ENCODE results near the gene ADAMTSL3. TPM values are rescaled to one million over a fixed set of nuclear protein-coding genes. Genes with fewer than 3 reads are reported as not detected.

ADAMTSL3 gene
- total RNA-seq, 1 experiment from 2014 or later, result 1.8 TPM

DNA sequence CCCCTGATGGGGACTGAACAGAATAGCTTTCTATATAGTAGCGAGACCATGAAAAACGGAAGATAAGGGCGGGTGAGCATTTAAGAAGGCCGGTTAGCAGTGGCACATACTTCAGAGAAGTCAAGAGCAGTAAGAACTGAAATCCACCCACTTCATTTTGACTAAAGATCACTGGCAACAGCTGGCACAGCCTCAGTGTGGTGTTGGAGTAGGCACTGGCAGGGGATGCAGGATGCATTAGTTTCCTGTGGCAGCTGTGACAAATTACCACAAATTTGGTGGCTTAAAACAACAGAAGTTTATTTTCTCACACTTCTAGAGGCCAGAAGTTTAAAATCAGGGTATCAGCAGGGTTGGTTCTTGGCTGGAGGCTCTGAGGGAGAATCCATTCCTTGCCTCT lies 176.5 kb downstream of the ADAMTSL3 start (continued):
- TF ChIP-seq, protein P1, sequence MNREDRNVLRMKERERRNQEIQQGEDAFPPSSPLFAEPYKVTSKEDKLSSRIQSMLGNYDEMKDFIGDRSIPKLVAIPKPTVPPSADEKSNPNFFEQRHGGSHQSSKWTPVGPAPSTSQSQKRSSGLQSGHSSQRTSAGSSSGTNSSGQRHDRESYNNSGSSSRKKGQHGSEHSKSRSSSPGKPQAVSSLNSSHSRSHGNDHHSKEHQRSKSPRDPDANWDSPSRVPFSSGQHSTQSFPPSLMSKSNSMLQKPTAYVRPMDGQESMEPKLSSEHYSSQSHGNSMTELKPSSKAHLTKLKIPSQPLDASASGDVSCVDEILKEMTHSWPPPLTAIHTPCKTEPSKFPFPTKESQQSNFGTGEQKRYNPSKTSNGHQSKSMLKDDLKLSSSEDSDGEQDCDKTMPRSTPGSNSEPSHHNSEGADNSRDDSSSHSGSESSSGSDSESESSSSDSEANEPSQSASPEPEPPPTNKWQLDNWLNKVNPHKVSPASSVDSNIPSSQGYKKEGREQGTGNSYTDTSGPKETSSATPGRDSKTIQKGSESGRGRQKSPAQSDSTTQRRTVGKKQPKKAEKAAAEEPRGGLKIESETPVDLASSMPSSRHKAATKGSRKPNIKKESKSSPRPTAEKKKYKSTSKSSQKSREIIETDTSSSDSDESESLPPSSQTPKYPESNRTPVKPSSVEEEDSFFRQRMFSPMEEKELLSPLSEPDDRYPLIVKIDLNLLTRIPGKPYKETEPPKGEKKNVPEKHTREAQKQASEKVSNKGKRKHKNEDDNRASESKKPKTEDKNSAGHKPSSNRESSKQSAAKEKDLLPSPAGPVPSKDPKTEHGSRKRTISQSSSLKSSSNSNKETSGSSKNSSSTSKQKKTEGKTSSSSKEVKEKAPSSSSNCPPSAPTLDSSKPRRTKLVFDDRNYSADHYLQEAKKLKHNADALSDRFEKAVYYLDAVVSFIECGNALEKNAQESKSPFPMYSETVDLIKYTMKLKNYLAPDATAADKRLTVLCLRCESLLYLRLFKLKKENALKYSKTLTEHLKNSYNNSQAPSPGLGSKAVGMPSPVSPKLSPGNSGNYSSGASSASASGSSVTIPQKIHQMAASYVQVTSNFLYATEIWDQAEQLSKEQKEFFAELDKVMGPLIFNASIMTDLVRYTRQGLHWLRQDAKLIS (CRISPR knock-in tag; IDR thresholded peaks at IDR 0.05; ENCODE audit: borderline replicate concordance), result no peak
- TF ChIP-seq ZNF121 (CRISPR knock-in tag; IDR thresholded peaks at IDR 0.05) (no peak), TEAD1 (CRISPR knock-in tag; IDR thresholded peaks at IDR 0.05) (no peak)

DNA sequence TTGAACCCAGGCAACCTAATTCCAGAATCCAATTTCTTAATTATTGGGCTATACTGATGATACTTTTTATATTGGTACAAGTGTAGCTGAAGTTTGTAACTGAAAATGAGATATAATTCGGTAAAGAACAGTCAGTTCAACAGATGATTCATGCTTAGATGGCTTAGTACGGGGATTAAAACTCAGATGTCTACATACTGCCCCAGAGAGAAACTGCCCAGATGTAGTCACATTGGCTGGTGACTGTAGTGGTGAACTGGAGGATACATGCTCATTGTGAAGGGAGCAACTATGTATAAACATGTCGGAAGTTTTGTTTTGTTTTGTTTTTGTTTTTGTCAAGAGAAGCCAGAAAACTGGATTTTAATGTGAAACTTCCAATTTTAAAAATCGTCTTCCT lies 179.6 kb downstream of the ADAMTSL3 start:
- H3K36me3 Mint-ChIP-seq, result no peaks in the 10 kb centered on the region
- ATAC-seq, result no peak
- H3K4me1 Mint-ChIP-seq, result peaks cover 5% of the 10 kb centered on the region
- ChIA-PET POLR2A (no interaction called here), CTCF (no interaction called here)
- H3K27ac Mint-ChIP-seq, result no peak overlapping the region
- no peak for DNase-seq (ENCODE audit: low spot score)
- no peaks in the 10 kb centered on the region for H3K9me3 Mint-ChIP-seq
- H3K27me3 Mint-ChIP-seq (ENCODE audit: low read depth), result peaks cover 3% of the 10 kb centered on the region; the same call in 1 of the 2 replicates
- no peak overlapping the region for H3K4me3 Mint-ChIP-seq
- TF ChIP-seq, protein P2, sequence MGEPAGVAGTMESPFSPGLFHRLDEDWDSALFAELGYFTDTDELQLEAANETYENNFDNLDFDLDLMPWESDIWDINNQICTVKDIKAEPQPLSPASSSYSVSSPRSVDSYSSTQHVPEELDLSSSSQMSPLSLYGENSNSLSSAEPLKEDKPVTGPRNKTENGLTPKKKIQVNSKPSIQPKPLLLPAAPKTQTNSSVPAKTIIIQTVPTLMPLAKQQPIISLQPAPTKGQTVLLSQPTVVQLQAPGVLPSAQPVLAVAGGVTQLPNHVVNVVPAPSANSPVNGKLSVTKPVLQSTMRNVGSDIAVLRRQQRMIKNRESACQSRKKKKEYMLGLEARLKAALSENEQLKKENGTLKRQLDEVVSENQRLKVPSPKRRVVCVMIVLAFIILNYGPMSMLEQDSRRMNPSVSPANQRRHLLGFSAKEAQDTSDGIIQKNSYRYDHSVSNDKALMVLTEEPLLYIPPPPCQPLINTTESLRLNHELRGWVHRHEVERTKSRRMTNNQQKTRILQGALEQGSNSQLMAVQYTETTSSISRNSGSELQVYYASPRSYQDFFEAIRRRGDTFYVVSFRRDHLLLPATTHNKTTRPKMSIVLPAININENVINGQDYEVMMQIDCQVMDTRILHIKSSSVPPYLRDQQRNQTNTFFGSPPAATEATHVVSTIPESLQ (CRISPR knock-in tag; IDR thresholded peaks at IDR 0.05), result no peak
- TF ChIP-seq ZNF138 (CRISPR knock-in tag; conservative IDR thresholded peaks at IDR 0.05), result no peak
- TF ChIP-seq MXD4 (CRISPR knock-in tag; IDR thresholded peaks at IDR 0.05; ENCODE audit: borderline replicate concordance), result no peak
- TF ChIP-seq, protein P3, sequence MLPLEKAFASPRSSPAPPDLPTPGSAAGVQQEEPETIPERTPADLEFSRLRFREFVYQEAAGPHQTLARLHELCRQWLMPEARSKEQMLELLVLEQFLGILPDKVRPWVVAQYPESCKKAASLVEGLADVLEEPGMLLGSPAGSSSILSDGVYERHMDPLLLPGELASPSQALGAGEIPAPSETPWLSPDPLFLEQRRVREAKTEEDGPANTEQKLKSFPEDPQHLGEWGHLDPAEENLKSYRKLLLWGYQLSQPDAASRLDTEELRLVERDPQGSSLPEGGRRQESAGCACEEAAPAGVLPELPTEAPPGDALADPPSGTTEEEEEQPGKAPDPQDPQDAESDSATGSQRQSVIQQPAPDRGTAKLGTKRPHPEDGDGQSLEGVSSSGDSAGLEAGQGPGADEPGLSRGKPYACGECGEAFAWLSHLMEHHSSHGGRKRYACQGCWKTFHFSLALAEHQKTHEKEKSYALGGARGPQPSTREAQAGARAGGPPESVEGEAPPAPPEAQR (CRISPR knock-in tag; IDR thresholded peaks at IDR 0.05), result no peak
- TF ChIP-seq MYBL2 (CRISPR knock-in tag; IDR thresholded peaks at IDR 0.05), result no peak
- no peak for TF ChIP-seq NFATC4 (CRISPR knock-in tag; IDR thresholded peaks at IDR 0.05)
- no peak for TF ChIP-seq ZNF423 (CRISPR knock-in tag; IDR thresholded peaks at IDR 0.05)
- no peak for TF ChIP-seq ZNF281 (CRISPR knock-in tag; IDR thresholded peaks at IDR 0.05)
- no peak for TF ChIP-seq USF1 (CRISPR knock-in tag; IDR thresholded peaks at IDR 0.05)
- TF ChIP-seq, protein P4, sequence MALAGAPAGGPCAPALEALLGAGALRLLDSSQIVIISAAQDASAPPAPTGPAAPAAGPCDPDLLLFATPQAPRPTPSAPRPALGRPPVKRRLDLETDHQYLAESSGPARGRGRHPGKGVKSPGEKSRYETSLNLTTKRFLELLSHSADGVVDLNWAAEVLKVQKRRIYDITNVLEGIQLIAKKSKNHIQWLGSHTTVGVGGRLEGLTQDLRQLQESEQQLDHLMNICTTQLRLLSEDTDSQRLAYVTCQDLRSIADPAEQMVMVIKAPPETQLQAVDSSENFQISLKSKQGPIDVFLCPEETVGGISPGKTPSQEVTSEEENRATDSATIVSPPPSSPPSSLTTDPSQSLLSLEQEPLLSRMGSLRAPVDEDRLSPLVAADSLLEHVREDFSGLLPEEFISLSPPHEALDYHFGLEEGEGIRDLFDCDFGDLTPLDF (CRISPR knock-in tag; IDR thresholded peaks at IDR 0.05), result no peak
- TF ChIP-seq EMX1 (CRISPR knock-in tag; IDR thresholded peaks at IDR 0.05), result no peak
- TF ChIP-seq ZNF416 (CRISPR knock-in tag; IDR thresholded peaks at IDR 0.05), result no peak
- TF ChIP-seq, protein P1 (CRISPR knock-in tag; IDR thresholded peaks at IDR 0.05; ENCODE audit: borderline replicate concordance), result no peak
- TF ChIP-seq, protein P5, sequence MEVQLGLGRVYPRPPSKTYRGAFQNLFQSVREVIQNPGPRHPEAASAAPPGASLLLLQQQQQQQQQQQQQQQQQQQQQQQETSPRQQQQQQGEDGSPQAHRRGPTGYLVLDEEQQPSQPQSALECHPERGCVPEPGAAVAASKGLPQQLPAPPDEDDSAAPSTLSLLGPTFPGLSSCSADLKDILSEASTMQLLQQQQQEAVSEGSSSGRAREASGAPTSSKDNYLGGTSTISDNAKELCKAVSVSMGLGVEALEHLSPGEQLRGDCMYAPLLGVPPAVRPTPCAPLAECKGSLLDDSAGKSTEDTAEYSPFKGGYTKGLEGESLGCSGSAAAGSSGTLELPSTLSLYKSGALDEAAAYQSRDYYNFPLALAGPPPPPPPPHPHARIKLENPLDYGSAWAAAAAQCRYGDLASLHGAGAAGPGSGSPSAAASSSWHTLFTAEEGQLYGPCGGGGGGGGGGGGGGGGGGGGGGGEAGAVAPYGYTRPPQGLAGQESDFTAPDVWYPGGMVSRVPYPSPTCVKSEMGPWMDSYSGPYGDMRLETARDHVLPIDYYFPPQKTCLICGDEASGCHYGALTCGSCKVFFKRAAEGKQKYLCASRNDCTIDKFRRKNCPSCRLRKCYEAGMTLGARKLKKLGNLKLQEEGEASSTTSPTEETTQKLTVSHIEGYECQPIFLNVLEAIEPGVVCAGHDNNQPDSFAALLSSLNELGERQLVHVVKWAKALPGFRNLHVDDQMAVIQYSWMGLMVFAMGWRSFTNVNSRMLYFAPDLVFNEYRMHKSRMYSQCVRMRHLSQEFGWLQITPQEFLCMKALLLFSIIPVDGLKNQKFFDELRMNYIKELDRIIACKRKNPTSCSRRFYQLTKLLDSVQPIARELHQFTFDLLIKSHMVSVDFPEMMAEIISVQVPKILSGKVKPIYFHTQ (CRISPR knock-in tag; IDR thresholded peaks at IDR 0.05), result no peak
